ENCODE results near the gene DNTT. TPM values are rescaled to one million over a fixed set of nuclear protein-coding genes. Genes with fewer than 3 reads are reported as not detected.

The DNTT gene
- total RNA-seq, 1 donor from 2014 or later = not detected

- H3K36me3 ChIP-seq = no peaks in the 10 kb centered on the region
- TF ChIP-seq, protein P1, sequence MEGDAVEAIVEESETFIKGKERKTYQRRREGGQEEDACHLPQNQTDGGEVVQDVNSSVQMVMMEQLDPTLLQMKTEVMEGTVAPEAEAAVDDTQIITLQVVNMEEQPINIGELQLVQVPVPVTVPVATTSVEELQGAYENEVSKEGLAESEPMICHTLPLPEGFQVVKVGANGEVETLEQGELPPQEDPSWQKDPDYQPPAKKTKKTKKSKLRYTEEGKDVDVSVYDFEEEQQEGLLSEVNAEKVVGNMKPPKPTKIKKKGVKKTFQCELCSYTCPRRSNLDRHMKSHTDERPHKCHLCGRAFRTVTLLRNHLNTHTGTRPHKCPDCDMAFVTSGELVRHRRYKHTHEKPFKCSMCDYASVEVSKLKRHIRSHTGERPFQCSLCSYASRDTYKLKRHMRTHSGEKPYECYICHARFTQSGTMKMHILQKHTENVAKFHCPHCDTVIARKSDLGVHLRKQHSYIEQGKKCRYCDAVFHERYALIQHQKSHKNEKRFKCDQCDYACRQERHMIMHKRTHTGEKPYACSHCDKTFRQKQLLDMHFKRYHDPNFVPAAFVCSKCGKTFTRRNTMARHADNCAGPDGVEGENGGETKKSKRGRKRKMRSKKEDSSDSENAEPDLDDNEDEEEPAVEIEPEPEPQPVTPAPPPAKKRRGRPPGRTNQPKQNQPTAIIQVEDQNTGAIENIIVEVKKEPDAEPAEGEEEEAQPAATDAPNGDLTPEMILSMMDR (IDR thresholded peaks at IDR 0.05) = peak; percentile 66
- peak; percentile 70 to 91 for ATAC-seq
- no peak overlapping the region for H3K4me3 ChIP-seq
- intact Hi-C loops (cut with DNase I) = loop anchor here (5.0 kb wide), 1 partner anchor 61 kb away; no protein-coding TSS in a partner anchor
- no peaks in the 10 kb centered on the region for H3K4me1 ChIP-seq
- DNase-seq = no peak
- H3K9me3 ChIP-seq = no peaks in the 10 kb centered on the region
- no peaks in the 10 kb centered on the region for H3K27me3 ChIP-seq (ENCODE audit: low read depth)
- H3K27ac ChIP-seq = no peak overlapping the region
Measured at GRCh38 chr10:96292971-96293920, 11.0 kb upstream of the DNTT start.

GRCh38 chr10:96295475-96295874 is 8.8 kb upstream of the DNTT start:
- intact Hi-C loops (cut with DNase I) = no loop called here
- ATAC-seq (no peak), DNase-seq (no peak)
- H3K4me1 ChIP-seq = no peaks in the 10 kb centered on the region
- no peaks in the 10 kb centered on the region for H3K27me3 ChIP-seq (ENCODE audit: low read depth)
- no peaks in the 10 kb centered on the region for H3K36me3 ChIP-seq
- no peak overlapping the region for H3K4me3 ChIP-seq
- no peak overlapping the region for H3K27ac ChIP-seq
- TF ChIP-seq, protein P1 (IDR thresholded peaks at IDR 0.05) = no peak
- no peaks in the 10 kb centered on the region for H3K9me3 ChIP-seq

DNA sequence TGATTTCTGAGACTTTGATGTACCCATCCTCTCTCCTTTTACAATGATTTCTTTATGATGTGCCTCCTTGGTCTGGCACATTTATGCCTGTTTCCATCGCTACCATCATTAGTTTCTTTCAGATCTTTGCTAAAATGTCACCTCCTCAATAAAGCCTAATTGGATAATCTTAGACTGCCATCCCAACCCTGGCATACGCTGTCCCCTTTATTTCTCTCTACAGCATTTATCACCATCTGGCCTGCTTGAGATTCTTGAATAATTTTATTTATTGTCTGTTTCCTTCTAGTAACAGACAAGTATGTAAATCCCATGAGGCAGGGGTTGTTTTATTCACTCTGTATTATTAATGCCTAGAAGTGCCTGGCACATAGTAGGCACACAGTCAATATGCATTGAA is 6.7 kb upstream of the DNTT start:
- intact Hi-C loops (cut with DNase I) = no loop called here
- no peak overlapping the region for H3K27ac ChIP-seq

DNA sequence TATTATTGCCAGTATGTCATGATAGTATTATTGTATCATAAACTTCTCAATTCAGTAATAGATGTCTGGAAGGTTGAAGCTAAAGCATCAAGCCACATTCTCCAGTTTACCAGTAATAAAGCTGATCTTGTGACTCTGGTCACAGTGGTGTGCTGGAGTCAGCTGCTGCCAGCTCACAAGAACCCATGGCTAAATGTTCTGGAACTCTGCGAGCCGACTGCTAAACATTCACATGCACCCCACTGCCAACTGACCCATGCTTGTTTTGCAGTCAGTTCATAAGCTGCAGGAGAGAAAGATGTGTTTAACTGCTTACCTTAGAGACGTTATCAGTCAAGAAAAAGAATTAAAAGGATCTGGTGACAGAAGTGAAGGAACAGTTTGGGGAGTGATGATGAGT is 5.9 kb upstream of the DNTT start:
- Histone ChIP-seq H3K4me1 (no peaks in the 10 kb centered on the region), H3K9me3 (no peaks in the 10 kb centered on the region), H3K4me3 (no peak overlapping the region), H3K27me3 (ENCODE audit: low read depth) (no peaks in the 10 kb centered on the region), H3K27ac (no peak overlapping the region), H3K36me3 (no peaks in the 10 kb centered on the region)
- intact Hi-C loops (cut with DNase I) = no loop called here
- TF ChIP-seq, protein P1 (IDR thresholded peaks at IDR 0.05) = no peak
- ATAC-seq (no peak), DNase-seq (no peak)

More for the DNA sequence above, 6.7 kb upstream of the DNTT start:
- Histone ChIP-seq H3K4me3 (no peak overlapping the region), H3K36me3 (no peaks in the 10 kb centered on the region), H3K9me3 (no peaks in the 10 kb centered on the region), H3K4me1 (no peaks in the 10 kb centered on the region), H3K27me3 (ENCODE audit: low read depth) (no peaks in the 10 kb centered on the region)
- DNase-seq (no peak), ATAC-seq (no peak)
- TF ChIP-seq, protein P1 (IDR thresholded peaks at IDR 0.05) = no peak

- no peaks in the 10 kb centered on the region for H3K4me1 ChIP-seq
- no peak overlapping the region for H3K27ac ChIP-seq
- TF ChIP-seq, protein P1 (IDR thresholded peaks at IDR 0.05) = no peak
- DNase-seq (no peak), ATAC-seq (no peak)
- no peaks in the 10 kb centered on the region for H3K9me3 ChIP-seq
- H3K36me3 ChIP-seq = no peaks in the 10 kb centered on the region
- no peaks in the 10 kb centered on the region for H3K27me3 ChIP-seq (ENCODE audit: low read depth)
- no peak overlapping the region for H3K4me3 ChIP-seq
- intact Hi-C loops (cut with DNase I) = no loop called here
Measured at GRCh38 chr10:96299383-96299782, 4.9 kb upstream of the DNTT start.
